ENCODE data around the gene SLMAP.

The SLMAP gene

DNA sequence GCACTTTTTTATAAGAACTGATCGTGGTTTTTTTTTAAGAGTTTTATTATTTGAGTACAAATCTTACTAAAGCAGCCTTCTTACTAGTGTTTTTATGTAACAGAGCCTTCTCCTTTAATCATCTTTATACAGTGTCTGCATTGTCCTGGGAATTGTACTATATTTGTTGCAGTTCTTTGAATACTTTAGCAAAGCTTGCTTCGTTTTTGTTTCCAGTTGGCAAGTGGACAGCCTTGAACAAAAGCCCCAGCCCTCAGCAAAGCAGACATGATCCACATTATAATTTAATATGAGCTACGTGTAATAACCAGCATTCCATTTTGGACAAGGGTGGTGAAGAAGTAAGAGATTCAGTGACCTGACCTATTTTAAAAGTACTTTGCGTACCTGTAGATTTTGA lies 139.9 kb downstream of the SLMAP start:
- TF ChIP-seq GATA2 (IDR thresholded peaks at IDR 0.05; ENCODE audit: low read depth, low read length) (no peak), GATA3 (IDR thresholded peaks at IDR 0.05; ENCODE audit: low read depth, low read length) (no peak)

DNA sequence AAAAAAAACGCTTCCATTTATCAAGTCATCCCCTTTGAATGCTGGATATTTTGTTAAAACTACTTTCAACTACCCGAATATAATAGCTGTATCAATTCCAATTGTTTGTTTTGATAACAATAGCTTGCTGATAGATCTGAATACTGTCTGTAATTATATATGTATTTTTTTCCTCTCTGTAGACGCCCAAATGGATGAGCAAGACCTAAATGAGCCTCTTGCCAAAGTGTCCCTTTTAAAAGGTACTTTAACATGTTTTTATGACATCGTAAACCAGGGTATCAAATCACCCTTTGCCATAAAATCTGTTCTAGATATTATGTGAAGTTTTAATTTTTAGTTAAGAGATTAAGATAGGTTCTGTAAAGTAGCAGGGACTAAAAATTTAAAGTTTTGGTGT lies 140.6 kb downstream of the SLMAP start:
- TF ChIP-seq GATA3 (IDR thresholded peaks at IDR 0.05; ENCODE audit: low read depth, low read length) (no peak), GATA2 (IDR thresholded peaks at IDR 0.05; ENCODE audit: low read depth, low read length) (no peak)

DNA sequence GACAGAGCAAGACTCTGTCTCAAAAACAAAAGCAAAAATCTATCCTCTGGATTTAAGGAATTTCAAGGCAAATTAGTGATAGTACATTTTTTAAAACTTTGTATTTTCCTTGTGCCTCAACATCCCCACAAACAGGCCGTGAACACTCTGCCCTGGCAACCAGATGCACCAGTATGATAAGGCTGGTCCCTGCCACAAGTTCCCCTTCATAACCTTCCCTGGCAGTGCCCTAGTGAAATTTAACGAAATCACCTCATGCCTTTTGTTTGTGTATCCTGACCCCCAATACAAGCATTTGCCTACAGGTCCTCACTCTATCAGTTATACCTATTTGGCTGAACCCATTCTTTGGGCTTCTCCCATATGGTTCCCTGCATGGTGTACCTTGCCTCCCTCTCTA lies 144.7 kb downstream of the SLMAP start:
- TF ChIP-seq GATA2 (IDR thresholded peaks at IDR 0.05; ENCODE audit: low read depth, low read length) (no peak), GATA3 (IDR thresholded peaks at IDR 0.05; ENCODE audit: low read depth, low read length) (no peak)

GRCh38 chr3:57903124-57903890 lies 147.2 kb downstream of the SLMAP start:
- TF ChIP-seq GATA2 (IDR thresholded peaks at IDR 0.05; ENCODE audit: low read depth, low read length) = no peak
- no peak for TF ChIP-seq GATA3 (IDR thresholded peaks at IDR 0.05; ENCODE audit: low read depth, low read length)

GRCh38 chr3:57910990-57911389 lies 154.9 kb downstream of the SLMAP start:
- TF ChIP-seq GATA3 (IDR thresholded peaks at IDR 0.05; ENCODE audit: low read depth, low read length) = no peak
- TF ChIP-seq GATA2 (IDR thresholded peaks at IDR 0.05; ENCODE audit: low read depth, low read length) = no peak

GRCh38 chr3:57911593-57911992 lies 155.5 kb downstream of the SLMAP start:
- no peak for TF ChIP-seq GATA2 (IDR thresholded peaks at IDR 0.05; ENCODE audit: low read depth, low read length)
- TF ChIP-seq GATA3 (IDR thresholded peaks at IDR 0.05; ENCODE audit: low read depth, low read length) = no peak

GRCh38 chr3:57917601-57918000 lies 161.5 kb downstream of the SLMAP start:
- TF ChIP-seq GATA3 (IDR thresholded peaks at IDR 0.05; ENCODE audit: low read depth, low read length) = no peak
- no peak for TF ChIP-seq GATA2 (IDR thresholded peaks at IDR 0.05; ENCODE audit: low read depth, low read length)

- no peak for TF ChIP-seq GATA2 (IDR thresholded peaks at IDR 0.05; ENCODE audit: low read depth, low read length)
- no peak for TF ChIP-seq GATA3 (IDR thresholded peaks at IDR 0.05; ENCODE audit: low read depth, low read length)
Observed at GRCh38 chr3:57918123-57918837, 162.2 kb downstream of the SLMAP start.

DNA sequence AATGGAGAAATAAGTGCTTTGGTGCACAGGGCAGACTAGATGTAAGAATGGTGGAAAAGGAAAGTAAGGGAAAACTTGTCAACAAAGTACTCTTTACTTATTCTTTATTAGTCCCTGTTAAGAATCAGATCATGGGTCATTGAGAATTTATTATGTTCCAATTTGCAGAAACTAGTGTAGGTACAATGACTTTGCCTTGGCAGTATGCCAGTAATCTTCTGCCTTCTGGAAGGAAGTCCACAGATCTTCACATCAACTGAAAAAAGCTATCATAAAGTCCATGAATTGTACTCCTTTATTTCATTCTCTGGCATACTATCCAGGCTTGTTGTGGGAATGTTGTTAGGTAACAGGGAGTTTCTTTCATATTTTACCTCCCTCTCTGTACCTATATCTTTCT lies 163.9 kb downstream of the SLMAP start:
- TF ChIP-seq GATA2 (IDR thresholded peaks at IDR 0.05; ENCODE audit: low read depth, low read length) (no peak), GATA3 (IDR thresholded peaks at IDR 0.05; ENCODE audit: low read depth, low read length) (no peak)

DNA sequence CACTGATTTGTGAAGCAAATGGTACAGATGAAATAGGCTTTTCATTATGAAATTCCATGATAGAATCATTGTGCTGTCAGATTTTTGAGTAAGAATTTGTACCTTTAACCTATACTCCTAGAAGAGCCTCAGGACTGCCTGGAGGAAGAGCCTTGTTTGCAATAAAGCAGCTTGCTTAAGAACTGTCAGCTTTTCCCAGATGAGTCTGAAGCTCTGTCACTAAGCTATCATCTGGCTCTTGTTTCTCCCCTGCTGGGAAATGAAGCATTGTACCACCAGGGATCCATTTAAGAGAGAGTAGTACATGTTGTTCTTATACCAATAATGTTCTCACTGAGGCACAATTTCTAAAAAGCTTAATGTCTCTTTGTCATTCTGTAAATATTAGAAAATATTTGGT lies 167.0 kb downstream of the SLMAP start:
- TF ChIP-seq GATA3 (IDR thresholded peaks at IDR 0.05; ENCODE audit: low read depth, low read length) (no peak), GATA2 (IDR thresholded peaks at IDR 0.05; ENCODE audit: low read depth, low read length) (no peak)

- TF ChIP-seq GATA2 (IDR thresholded peaks at IDR 0.05; ENCODE audit: low read depth, low read length) = no peak
- no peak for TF ChIP-seq GATA3 (IDR thresholded peaks at IDR 0.05; ENCODE audit: low read depth, low read length)
Observed at GRCh38 chr3:57923752-57924151, 167.6 kb downstream of the SLMAP start.

DNA sequence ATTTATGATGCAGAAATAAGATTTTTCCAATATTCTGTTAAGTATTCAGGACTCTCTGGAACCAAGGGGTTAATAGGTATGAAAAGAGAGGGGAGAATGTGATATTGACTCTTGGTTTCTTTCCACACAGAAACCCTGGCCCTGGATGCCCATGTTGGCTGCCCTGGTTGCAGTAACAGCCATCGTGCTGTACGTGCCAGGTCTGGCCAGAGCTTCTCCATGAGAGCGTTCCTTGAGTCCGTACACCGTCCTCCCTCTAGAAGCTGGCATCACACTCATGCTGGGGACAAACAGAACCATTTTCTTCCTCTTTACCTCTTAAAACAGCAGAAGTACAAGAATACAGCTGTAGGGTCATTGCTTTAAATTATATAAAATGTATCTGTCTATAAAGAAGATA lies 171.1 kb downstream of the SLMAP start:
- TF ChIP-seq GATA3 (IDR thresholded peaks at IDR 0.05; ENCODE audit: low read depth, low read length) (no peak), GATA2 (IDR thresholded peaks at IDR 0.05; ENCODE audit: low read depth, low read length) (no peak)

- TF ChIP-seq GATA3 (IDR thresholded peaks at IDR 0.05; ENCODE audit: low read depth, low read length) (no peak), GATA2 (IDR thresholded peaks at IDR 0.05; ENCODE audit: low read depth, low read length) (no peak)
Observed at GRCh38 chr3:57927916-57928315, 171.8 kb downstream of the SLMAP start.

- TF ChIP-seq GATA3 (IDR thresholded peaks at IDR 0.05; ENCODE audit: low read depth, low read length) (no peak), GATA2 (IDR thresholded peaks at IDR 0.05; ENCODE audit: low read depth, low read length) (no peak)
Observed at GRCh38 chr3:57928511-57928910, 172.4 kb downstream of the SLMAP start.

DNA sequence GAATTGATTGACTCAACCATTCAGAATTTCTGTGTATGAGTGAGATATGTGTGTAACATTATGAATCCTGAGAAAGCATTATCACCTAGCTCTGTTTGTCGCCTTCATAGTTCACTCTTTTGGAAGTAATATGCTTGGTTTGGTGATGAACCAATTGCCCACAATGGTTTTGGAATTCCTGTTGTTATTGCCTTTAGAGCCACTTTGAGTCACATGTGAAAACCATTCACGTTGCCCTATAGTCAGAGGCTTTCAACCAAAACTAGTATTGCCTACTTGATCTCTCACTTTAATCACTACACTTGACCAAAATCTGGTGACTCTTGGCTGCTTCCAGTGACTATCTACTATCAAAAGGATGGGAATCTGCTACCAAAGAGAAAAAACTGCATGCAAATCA lies 173.9 kb downstream of the SLMAP start:
- no peak for TF ChIP-seq GATA3 (IDR thresholded peaks at IDR 0.05; ENCODE audit: low read depth, low read length)
- TF ChIP-seq GATA2 (IDR thresholded peaks at IDR 0.05; ENCODE audit: low read depth, low read length) = no peak

Measured in SH-SY5Y (cell line).